Fibroblast of the conjunctiva (primary cell): Measurements from ENCODE around the gene CTNNA1.
A peak's percentile ranks its signal among the peaks of the same experiment; 100 is the strongest.
"Not testable (repeated sequence)": the region's sequence is repeated elsewhere in the genome, so short reads cannot be mapped to it uniquely, and the experiment has no call there.

Experiments
- DNase-seq: peaks from one replicate; pipeline ENCODE4 v3.0.0-alpha.2; 2010; ENCODE audit warnings: low read depth

Gene CTNNA1, protein sequence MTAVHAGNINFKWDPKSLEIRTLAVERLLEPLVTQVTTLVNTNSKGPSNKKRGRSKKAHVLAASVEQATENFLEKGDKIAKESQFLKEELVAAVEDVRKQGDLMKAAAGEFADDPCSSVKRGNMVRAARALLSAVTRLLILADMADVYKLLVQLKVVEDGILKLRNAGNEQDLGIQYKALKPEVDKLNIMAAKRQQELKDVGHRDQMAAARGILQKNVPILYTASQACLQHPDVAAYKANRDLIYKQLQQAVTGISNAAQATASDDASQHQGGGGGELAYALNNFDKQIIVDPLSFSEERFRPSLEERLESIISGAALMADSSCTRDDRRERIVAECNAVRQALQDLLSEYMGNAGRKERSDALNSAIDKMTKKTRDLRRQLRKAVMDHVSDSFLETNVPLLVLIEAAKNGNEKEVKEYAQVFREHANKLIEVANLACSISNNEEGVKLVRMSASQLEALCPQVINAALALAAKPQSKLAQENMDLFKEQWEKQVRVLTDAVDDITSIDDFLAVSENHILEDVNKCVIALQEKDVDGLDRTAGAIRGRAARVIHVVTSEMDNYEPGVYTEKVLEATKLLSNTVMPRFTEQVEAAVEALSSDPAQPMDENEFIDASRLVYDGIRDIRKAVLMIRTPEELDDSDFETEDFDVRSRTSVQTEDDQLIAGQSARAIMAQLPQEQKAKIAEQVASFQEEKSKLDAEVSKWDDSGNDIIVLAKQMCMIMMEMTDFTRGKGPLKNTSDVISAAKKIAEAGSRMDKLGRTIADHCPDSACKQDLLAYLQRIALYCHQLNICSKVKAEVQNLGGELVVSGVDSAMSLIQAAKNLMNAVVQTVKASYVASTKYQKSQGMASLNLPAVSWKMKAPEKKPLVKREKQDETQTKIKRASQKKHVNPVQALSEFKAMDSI

DNA sequence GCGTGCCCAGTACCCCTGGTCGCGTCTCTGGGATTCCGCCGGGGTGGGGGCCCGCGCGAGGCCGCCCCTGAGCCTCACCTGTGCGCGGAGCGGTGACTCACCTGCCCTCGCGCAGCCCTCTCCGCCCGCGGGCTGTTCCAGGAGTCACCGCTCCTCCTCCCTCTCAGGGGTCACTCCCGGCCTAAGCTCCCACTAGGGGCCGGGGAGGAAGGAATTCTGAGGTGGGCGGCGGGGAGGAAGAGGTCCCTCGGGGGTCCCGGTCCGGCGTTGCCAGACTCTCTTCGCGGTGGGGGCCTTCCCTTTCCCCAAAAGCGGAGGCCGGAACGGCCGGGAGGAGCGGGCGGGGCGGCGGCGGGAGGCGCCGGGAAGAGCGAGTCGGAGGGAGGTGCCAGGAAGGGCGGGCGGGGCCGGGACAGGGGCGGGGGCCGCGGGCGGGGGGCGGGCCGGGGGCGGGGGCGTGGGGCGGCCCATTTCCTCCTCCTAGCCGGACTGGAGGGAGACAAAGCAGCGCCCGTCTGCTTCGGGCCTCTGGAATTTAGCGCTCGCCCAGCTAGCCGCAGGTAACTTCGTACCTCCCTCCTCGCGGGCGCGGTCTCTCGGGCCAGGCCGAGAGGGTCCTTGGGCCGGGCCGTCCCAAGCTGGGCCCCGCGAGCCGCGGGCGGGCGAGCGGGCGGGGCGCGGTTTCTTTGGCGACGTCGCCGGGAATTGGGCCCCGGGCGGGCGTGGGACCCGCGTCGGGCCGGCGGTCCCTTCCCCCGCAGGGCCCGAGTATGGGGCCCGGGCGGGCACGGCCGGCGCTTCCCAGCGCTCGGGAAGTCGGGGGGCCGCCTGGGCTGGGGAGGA, at the start of gene CTNNA1:
TSS of gene CTNNA1 (plus strand) at position 475 of the 843 bp plus-strand sequence. CDS start 28,500 bp downstream, outside the sequence.
- peak; percentile 30 for DNase-seq

DNA sequence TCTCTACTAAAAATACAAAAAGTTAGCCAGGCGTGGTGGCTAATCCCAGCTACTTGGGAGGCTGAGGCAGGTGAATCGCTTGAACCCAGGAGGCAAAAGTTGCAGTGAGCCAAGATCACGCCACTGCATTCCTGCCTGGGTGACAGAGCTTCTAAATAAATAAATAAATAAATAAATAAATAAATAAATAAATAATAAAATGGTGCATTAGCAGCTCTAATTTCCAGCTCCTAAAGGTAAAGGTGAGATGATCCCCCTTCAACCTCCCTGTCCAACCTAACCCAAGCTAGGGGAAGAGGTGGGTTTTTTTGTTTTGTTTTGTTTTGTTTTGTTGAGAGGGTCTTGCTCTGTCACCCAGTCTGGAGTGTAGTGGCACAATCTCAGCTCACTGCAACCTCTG, 49.4 kb upstream of the CTNNA1 start:
- not testable (repeated sequence) for DNase-seq

- DNase-seq = no peak
Observed at GRCh38 chr5:138705007-138705406, 48.2 kb upstream of the CTNNA1 start.

- no peak for DNase-seq
Observed at GRCh38 chr5:138705567-138705966, 47.7 kb upstream of the CTNNA1 start.

DNA sequence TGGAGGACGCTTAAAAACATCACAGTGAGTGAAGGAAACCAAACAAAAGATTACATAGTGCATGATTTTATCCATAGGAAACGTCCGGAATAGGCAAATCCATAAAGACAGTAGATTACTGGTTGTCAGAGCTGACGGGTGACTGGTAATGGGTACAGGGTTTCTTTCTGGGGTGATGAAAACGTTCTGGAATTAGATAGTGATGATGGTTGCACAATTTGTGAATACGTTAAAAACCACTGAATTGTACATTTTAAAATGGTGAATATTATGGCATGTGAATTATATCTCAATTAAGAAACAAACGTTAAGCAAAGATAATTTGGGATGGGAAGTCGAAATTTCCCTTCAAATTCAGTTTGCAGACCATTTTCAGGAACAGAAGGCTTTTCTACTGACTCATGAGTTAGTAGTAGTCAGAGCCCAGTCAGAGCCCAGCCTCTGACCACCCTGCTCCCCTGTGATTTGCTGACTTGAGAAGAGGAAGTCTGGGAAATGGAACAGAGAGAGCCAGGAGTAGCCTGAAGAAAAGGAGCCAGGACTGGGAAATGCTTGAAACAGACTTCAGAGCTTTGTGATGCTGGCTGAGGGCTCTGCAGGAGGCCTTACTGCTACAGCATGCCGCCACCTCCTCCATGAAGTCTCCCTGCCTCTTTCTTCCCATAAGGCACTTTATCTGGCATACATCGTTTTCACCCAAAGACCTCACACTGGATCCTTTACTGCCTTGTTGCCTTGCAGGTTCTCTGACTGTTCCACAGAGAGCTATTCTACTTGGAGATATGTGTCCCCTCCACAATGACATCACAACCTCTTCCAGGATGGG, 46.4 kb upstream of the CTNNA1 start:
- peak; percentile 47 for DNase-seq

DNA sequence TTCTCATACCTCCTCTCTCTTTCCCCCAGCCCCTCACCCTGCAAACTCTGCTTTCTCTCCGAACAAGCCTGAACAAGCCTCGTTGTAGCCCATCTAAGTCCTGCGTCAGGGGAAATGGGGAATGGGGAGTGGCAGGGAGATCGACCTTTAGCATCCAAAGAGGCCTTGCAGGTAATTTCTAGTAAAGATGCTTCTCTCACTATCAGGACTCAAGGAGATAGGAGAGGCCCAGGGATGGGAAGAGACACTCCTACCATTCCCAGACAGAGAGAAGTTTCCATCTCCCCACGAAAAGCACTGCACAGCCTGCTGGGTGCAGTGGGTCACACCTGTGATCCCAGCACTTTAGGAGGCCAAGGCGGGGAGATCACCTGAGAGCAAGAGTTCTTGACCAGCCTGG, 44.4 kb upstream of the CTNNA1 start:
- DNase-seq = no peak

DNA sequence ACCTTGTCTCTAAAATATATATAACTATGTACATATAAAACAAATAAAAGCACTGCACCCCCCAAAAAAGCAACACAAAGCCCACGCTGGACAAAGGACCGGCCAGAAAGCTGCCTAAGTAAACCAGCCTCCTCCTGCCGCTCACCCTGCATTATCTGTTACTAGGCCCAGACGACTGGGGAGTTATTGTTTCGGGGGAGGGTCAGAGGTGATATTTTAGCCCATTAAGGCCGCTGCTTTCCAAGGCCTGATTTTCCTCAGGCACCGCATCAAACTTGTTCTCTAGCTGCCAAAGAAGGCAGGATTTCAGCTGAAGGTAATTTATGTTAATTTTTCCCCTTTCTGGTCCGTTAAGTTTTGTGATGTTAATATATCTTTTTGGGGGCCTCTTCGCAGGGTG, 44.0 kb upstream of the CTNNA1 start:
- no peak for DNase-seq

- no peak for DNase-seq
Observed at GRCh38 chr5:138711087-138711486, 42.1 kb upstream of the CTNNA1 start.

- DNase-seq = no peak
Observed at GRCh38 chr5:138711811-138712210, 41.4 kb upstream of the CTNNA1 start.

DNA sequence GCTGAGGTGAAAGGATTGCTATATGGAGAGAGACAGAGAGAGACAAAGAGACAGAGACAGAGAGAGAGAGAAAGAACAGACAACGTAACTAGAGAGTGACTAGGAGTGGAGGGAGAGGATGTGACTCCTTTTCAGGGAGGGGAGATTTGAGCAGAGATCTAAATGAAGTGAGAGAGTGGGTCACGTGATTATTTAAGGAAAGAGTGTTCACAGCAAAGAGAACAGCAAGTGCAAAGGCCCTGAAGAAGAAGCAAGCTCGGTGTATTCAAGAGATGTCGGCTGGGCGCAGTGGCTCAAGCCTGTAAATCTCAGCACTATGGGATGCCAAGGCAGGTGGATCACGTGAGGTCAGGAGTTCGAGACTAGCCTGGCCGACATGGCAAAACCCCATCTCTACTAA, 40.9 kb upstream of the CTNNA1 start:
- no peak for DNase-seq

GRCh38 chr5:138712791-138713190, 40.4 kb upstream of the CTNNA1 start:
- DNase-seq = no peak

GRCh38 chr5:138713247-138713646, 40.0 kb upstream of the CTNNA1 start:
- DNase-seq = no peak

DNA sequence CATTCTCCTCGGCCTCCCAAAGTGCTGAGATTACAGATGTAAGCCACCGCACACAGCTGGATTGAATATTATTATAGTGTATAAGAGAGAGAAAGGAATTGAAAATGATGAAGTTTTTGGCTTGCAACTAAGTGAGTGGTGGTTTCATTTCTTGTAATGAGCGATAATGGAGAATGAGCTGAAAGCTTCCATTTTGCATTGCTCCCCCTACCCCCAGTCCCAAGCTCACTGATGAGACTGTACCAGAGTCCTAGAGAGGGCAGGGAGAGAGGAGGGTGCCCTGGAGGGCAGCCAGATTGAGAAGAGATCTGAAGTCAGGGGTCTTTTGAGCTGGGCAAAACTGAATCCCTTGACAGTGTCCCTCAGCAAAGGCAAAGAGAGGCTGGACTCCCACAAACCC, 38.5 kb upstream of the CTNNA1 start:
- DNase-seq = no peak

GRCh38 chr5:138715931-138716432, 37.2 kb upstream of the CTNNA1 start:
- not testable (repeated sequence) for DNase-seq

- no peak for DNase-seq
Observed at GRCh38 chr5:138716456-138716924, 36.7 kb upstream of the CTNNA1 start.

DNA sequence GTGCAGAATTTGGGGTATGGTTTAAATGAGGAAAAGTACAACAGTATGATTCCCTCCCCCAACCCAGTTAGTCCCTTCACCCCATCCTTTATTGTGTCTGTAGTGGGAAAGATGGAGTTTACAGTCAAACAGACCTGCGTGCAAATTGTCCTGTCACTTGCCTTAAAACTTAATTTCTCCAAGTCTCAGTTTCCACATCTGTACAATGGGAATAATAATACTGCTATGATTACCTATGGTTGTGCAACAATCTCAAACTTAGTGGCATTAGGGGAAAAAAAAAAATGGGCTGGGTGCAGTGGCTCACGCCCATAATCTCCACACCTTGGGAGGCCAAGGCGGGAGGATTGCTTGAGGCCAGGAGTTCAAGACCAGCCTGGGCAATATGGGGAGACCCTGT, 35.8 kb upstream of the CTNNA1 start:
- no peak for DNase-seq

DNA sequence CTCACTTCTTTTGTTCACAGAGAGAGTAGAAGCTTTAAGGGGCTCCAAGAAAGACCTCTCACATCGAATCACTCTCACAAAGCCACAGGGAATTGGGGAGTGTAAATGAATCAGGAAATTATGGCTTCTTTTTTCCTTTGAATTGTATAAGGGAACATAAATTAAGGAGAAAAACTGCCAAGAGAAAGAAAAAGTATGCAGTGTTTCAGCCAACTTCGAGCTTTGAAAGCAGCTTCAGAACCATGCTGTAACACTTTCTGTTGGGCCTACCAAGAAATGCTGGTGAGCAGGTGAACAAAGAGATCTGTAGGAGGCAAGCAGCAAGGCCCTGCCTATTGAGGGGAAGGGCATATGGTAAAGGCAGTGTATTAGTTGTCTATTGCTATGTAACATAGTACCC, 33.4 kb upstream of the CTNNA1 start:
- DNase-seq = no peak

DNA sequence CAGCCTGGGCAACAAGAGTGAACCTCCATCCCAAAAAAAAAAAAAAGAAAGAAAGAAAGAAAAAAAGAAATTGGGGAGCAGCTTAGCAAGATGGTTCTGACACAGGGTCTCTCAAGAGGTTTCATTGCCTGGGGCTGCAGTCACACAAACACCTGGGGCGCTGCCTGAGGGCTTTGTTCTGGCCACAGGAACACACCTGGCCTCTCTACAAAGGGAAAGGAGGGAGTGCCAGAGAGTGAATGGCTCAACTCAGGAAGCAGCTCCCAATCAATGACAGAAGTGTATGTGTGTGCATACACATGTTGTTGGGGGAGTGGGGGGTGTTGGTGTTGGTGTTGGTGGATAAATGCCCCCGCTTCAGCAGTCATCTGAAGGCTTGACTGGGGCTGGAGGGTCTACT, 32.4 kb upstream of the CTNNA1 start:
- DNase-seq = no peak

DNA sequence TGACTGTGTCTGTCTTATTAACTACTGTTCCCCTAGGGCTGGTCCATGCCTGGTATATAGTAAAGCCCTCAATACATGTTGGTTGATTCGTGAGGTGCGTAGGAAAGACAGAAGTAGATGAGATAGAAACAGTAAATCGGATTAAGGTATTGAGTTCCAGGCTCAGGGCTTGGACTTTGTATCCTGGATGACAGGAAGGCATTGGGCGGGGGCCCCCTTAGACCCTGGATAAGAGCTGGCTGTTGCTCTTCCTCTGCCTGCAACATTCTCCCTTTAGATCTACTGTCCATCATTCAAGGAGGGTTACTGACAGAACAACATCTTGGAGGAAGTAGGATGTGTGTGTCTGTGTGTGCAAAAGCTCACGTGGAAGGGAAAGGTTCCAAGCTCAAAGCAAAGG, 31.2 kb upstream of the CTNNA1 start:
- no peak for DNase-seq

DNA sequence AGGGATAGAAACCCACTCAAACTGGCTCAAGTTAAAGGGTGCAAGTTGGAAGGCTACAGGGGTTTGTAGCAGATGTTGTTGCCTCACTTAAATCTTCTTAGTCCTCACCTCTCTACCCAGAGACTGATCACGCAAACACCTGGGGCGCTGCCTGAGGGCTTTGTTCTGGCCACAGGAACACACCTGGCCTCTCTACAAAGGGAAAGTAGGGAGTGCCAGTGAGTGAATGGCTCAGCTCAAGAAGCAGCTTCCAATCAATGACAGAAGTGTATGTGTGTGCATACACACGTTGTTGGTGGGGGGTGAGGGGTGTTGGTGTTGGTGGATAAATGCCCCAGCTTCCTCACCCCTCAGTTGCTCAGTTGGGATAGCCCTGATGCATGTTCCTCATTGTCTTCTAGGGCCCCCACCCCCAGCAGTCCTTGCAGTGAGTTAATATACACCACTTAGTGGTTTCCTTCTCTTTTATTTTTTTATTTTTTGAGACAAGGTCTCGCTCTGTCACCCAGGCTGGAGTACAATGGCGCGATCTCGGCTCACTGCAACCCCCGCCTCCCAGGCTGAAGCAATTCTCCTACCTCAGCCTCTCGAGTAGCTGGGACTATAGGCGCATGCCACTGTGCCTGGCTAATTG, 30.6 kb upstream of the CTNNA1 start:
- DNase-seq = no peak
